ENCODE results near the gene CSNK2A2.

GRCh38 chr16:58226790-58227189 lies 28.9 kb upstream of the CSNK2A2 start:
- TF ChIP-seq CTCF (IDR thresholded peaks at IDR 0.05 in 2 of 3, conservative IDR thresholded peaks at IDR 0.05 in 1 of 3; ENCODE audit: insufficient read depth in 2 of 3, low read depth in 1 of 3, low read length in 3 of 3), result no peak
- no peak for TF ChIP-seq TAF1 (IDR thresholded peaks at IDR 0.05; ENCODE audit: control insufficient read depth, extremely low read depth, insufficient read depth, low read length, severe bottlenecking)
- no peak for TF ChIP-seq PTRF (tag; IDR thresholded peaks at IDR 0.05)

All from K562 (cell line).